Stimulated activated memory B cell treated with anti-CD40 and anti-IgM and Interleukin-4, amounts not matched to agents 10 μg/mL and 1 μg/mL and 100 μg/mL, for 72 hours (primary cell): ENCODE results near the gene ZEB1.
A peak's percentile ranks its signal among the peaks of the same experiment; 100 is the strongest.
"Not testable (repeated sequence)": the region's sequence is repeated elsewhere in the genome, so short reads cannot be mapped to it uniquely, and the experiment has no call there.

ENCODE experiments used
- ATAC-seq: fragments of 150-1000 bp; cut with Tn5 transposase; 2 replicates; pipeline ENCODE4 v1.10.0; 2021
- H3K27ac Mint-ChIP-seq: one replicate; pipeline ENCODE4 v1.8.0; 2022; ENCODE audit warnings: mild to moderate bottlenecking, mixed read lengths
- H3K27me3 Mint-ChIP-seq: one replicate; pipeline ENCODE4 v1.8.0; 2022; ENCODE audit warnings: mixed read lengths
- H3K36me3 Mint-ChIP-seq: one replicate; pipeline ENCODE4 v1.8.0; 2022; ENCODE audit warnings: mixed read lengths
- H3K4me1 Mint-ChIP-seq: one replicate; pipeline ENCODE4 v1.8.0; 2022; ENCODE audit warnings: mixed read lengths
- H3K4me3 Mint-ChIP-seq: one replicate; pipeline ENCODE4 v1.8.0; 2022; ENCODE audit warnings: mild to moderate bottlenecking, moderate library complexity, mixed read lengths
- H3K9me3 Mint-ChIP-seq: one replicate; pipeline ENCODE4 v1.8.0; 2022; ENCODE audit warnings: mixed read lengths

The ZEB1 gene

GRCh38 chr10:31374146-31374696, 55.2 kb downstream of the ZEB1 start:
- Mint-ChIP-seq H3K4me3 (no peak overlapping the region), H3K36me3 (peaks cover 5% of the 10 kb centered on the region), H3K9me3 (no peaks in the 10 kb centered on the region), H3K27me3 (no peaks in the 10 kb centered on the region), H3K4me1 (peaks cover 35% of the 10 kb centered on the region), H3K27ac (no peak overlapping the region)
- ATAC-seq: no peak

GRCh38 chr10:31381171-31381570, 62.2 kb downstream of the ZEB1 start:
- peaks cover 34% of the 10 kb centered on the region for H3K4me1 Mint-ChIP-seq
- no peaks in the 10 kb centered on the region for H3K9me3 Mint-ChIP-seq
- peaks cover 8% of the 10 kb centered on the region for H3K36me3 Mint-ChIP-seq
- H3K27me3 Mint-ChIP-seq: no peaks in the 10 kb centered on the region
- H3K4me3 Mint-ChIP-seq: no peak overlapping the region
- H3K27ac Mint-ChIP-seq: no peak overlapping the region
- no peak for ATAC-seq

GRCh38 chr10:31381766-31382316, 62.8 kb downstream of the ZEB1 start:
- no peaks in the 10 kb centered on the region for H3K9me3 Mint-ChIP-seq
- no peak for ATAC-seq
- H3K4me3 Mint-ChIP-seq: no peak overlapping the region
- H3K27ac Mint-ChIP-seq: no peak overlapping the region
- peaks cover 8% of the 10 kb centered on the region for H3K36me3 Mint-ChIP-seq
- peaks cover 34% of the 10 kb centered on the region for H3K4me1 Mint-ChIP-seq
- H3K27me3 Mint-ChIP-seq: no peaks in the 10 kb centered on the region

GRCh38 chr10:31383810-31384588, 65.0 kb downstream of the ZEB1 start:
- peaks cover 38% of the 10 kb centered on the region for H3K4me1 Mint-ChIP-seq
- peak overlapping the region; percentile 21 for H3K4me3 Mint-ChIP-seq
- H3K27ac Mint-ChIP-seq: peak overlapping the region; percentile 83
- ATAC-seq: peak; percentile 98
- no peaks in the 10 kb centered on the region for H3K27me3 Mint-ChIP-seq
- no peaks in the 10 kb centered on the region for H3K9me3 Mint-ChIP-seq
- peaks cover 14% of the 10 kb centered on the region for H3K36me3 Mint-ChIP-seq

- peak; percentile 29 for ATAC-seq
- H3K36me3 Mint-ChIP-seq: peaks cover 14% of the 10 kb centered on the region
- peak overlapping the region; percentile 83 for H3K27ac Mint-ChIP-seq
- no peaks in the 10 kb centered on the region for H3K9me3 Mint-ChIP-seq
- H3K4me1 Mint-ChIP-seq: peaks cover 37% of the 10 kb centered on the region
- no peak overlapping the region for H3K4me3 Mint-ChIP-seq
- no peaks in the 10 kb centered on the region for H3K27me3 Mint-ChIP-seq
These were observed 65.6 kb downstream of the ZEB1 start for GRCh38 chr10:31384589-31384949.

GRCh38 chr10:31390804-31391203, 71.8 kb downstream of the ZEB1 start:
- Mint-ChIP-seq H3K4me1 (peaks cover 21% of the 10 kb centered on the region), H3K36me3 (peaks cover 23% of the 10 kb centered on the region), H3K27ac (no peak overlapping the region), H3K9me3 (no peaks in the 10 kb centered on the region), H3K4me3 (no peak overlapping the region), H3K27me3 (no peaks in the 10 kb centered on the region)
- ATAC-seq: no peak

GRCh38 chr10:31393844-31394243, 74.8 kb downstream of the ZEB1 start:
- H3K4me3 Mint-ChIP-seq: no peak overlapping the region
- ATAC-seq: no peak
- peaks cover 23% of the 10 kb centered on the region for H3K4me1 Mint-ChIP-seq

GRCh38 chr10:31395695-31396094, 76.7 kb downstream of the ZEB1 start:
- H3K36me3 Mint-ChIP-seq: peaks cover 28% of the 10 kb centered on the region
- no peaks in the 10 kb centered on the region for H3K9me3 Mint-ChIP-seq
- no peak overlapping the region for H3K4me3 Mint-ChIP-seq
- H3K27ac Mint-ChIP-seq: no peak overlapping the region
- ATAC-seq: no peak
- no peaks in the 10 kb centered on the region for H3K27me3 Mint-ChIP-seq
- H3K4me1 Mint-ChIP-seq: peaks cover 37% of the 10 kb centered on the region

More at GRCh38 chr10:31393844-31394243, 74.8 kb downstream of the ZEB1 start:
- H3K36me3 Mint-ChIP-seq: peaks cover 17% of the 10 kb centered on the region
- no peaks in the 10 kb centered on the region for H3K27me3 Mint-ChIP-seq
- no peak overlapping the region for H3K27ac Mint-ChIP-seq
- no peaks in the 10 kb centered on the region for H3K9me3 Mint-ChIP-seq

GRCh38 chr10:31396376-31396775, 77.4 kb downstream of the ZEB1 start:
- Mint-ChIP-seq H3K9me3 (no peaks in the 10 kb centered on the region), H3K4me3 (no peak overlapping the region), H3K27me3 (no peaks in the 10 kb centered on the region), H3K27ac (no peak overlapping the region), H3K36me3 (peaks cover 23% of the 10 kb centered on the region), H3K4me1 (peaks cover 37% of the 10 kb centered on the region)
- no peak for ATAC-seq

- peaks cover 29% of the 10 kb centered on the region for H3K36me3 Mint-ChIP-seq
- H3K4me1 Mint-ChIP-seq: peaks cover 46% of the 10 kb centered on the region
- no peak for ATAC-seq
- H3K4me3 Mint-ChIP-seq: no peak overlapping the region
- no peaks in the 10 kb centered on the region for H3K27me3 Mint-ChIP-seq
- H3K27ac Mint-ChIP-seq: no peak overlapping the region
- no peaks in the 10 kb centered on the region for H3K9me3 Mint-ChIP-seq
These were observed 78.8 kb downstream of the ZEB1 start for GRCh38 chr10:31397852-31398251.

GRCh38 chr10:31399171-31399570, 80.2 kb downstream of the ZEB1 start:
- H3K36me3 Mint-ChIP-seq: peaks cover 23% of the 10 kb centered on the region
- no peaks in the 10 kb centered on the region for H3K9me3 Mint-ChIP-seq
- H3K4me3 Mint-ChIP-seq: no peak overlapping the region
- no peaks in the 10 kb centered on the region for H3K27me3 Mint-ChIP-seq
- H3K27ac Mint-ChIP-seq: peak overlapping the region; percentile 10
- peaks cover 41% of the 10 kb centered on the region for H3K4me1 Mint-ChIP-seq
- no peak for ATAC-seq

GRCh38 chr10:31399631-31400030, 80.6 kb downstream of the ZEB1 start:
- Mint-ChIP-seq H3K27me3 (no peaks in the 10 kb centered on the region), H3K36me3 (peaks cover 26% of the 10 kb centered on the region), H3K27ac (peak overlapping the region; percentile 10), H3K4me3 (no peak overlapping the region), H3K4me1 (peaks cover 40% of the 10 kb centered on the region), H3K9me3 (no peaks in the 10 kb centered on the region)
- ATAC-seq: no peak

GRCh38 chr10:31401287-31401686, 82.3 kb downstream of the ZEB1 start:
- ATAC-seq: no peak
- peaks cover 34% of the 10 kb centered on the region for H3K4me1 Mint-ChIP-seq

GRCh38 chr10:31404640-31405039, 85.6 kb downstream of the ZEB1 start:
- no peak for ATAC-seq
- Mint-ChIP-seq H3K27me3 (no peaks in the 10 kb centered on the region), H3K4me1 (peaks cover 24% of the 10 kb centered on the region), H3K4me3 (no peak overlapping the region), H3K9me3 (peaks cover 4% of the 10 kb centered on the region), H3K27ac (no peak overlapping the region), H3K36me3 (peaks cover 38% of the 10 kb centered on the region)

More at GRCh38 chr10:31401287-31401686, 82.3 kb downstream of the ZEB1 start:
- Mint-ChIP-seq H3K27ac (no peak overlapping the region), H3K36me3 (peaks cover 33% of the 10 kb centered on the region), H3K27me3 (no peaks in the 10 kb centered on the region), H3K4me3 (no peak overlapping the region), H3K9me3 (no peaks in the 10 kb centered on the region)

GRCh38 chr10:31405829-31406228, 86.8 kb downstream of the ZEB1 start:
- not testable (repeated sequence) for H3K9me3 Mint-ChIP-seq, ATAC-seq, H3K27me3 Mint-ChIP-seq, H3K27ac Mint-ChIP-seq, H3K4me3 Mint-ChIP-seq
- Mint-ChIP-seq H3K4me1 (peaks cover 29% of the 10 kb centered on the region), H3K36me3 (peaks cover 44% of the 10 kb centered on the region)

GRCh38 chr10:31412397-31412796, 93.4 kb downstream of the ZEB1 start:
- not testable (repeated sequence) for ATAC-seq, H3K27me3 Mint-ChIP-seq, H3K27ac Mint-ChIP-seq, H3K4me3 Mint-ChIP-seq
- Mint-ChIP-seq H3K36me3 (peaks cover 31% of the 10 kb centered on the region), H3K4me1 (peaks cover 34% of the 10 kb centered on the region), H3K9me3 (peaks cover 11% of the 10 kb centered on the region)
